ENCODE results near the gene RNPEPL1. TPM values are rescaled to one million over a fixed set of nuclear protein-coding genes. Genes with fewer than 3 reads are reported as not detected.
A peak's percentile ranks its signal among the peaks of the same experiment; 100 is the strongest.

Gene RNPEPL1
- total RNA-seq, 4 donors from 2014 or later: 57.3 to 135 (median 70.2) TPM

DNA sequence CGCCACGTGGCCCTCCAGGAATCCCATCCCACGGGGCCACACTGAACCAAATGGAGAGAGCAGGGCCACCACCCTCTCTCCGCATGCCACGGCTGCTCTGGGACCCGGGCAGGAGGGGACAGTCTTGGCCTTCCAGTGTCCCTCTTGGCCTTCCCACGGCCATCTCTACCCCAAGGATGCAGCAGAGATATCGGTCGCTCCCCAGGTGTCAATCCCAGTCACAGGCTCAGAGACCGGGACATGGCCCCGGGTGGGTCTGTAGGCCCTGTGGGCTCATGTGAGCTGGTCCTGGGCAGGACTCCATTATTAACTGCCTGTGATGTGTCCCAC, 33.5 kb downstream of the RNPEPL1 start:
- H3K4me3 ChIP-seq: no peak overlapping the region
- peaks cover 2 to 12% (median 8%) of the 10 kb centered on the region in 4 donors for H3K4me1 ChIP-seq
- no peaks in the 10 kb centered on the region for H3K9me3 ChIP-seq
- intact Hi-C loops (cut with DNase I): no loop called here
- H3K36me3 ChIP-seq: peaks cover 16 to 47% (median 37%) of the 10 kb centered on the region in 4 donors
- H3K27me3 ChIP-seq: no peaks in the 10 kb centered on the region
- H3K27ac ChIP-seq (replicated peaks in 1 of 4): no peak overlapping the region
- 91% methylated on average over 6 of the region's 11 CpGs for WGBS
- TF ChIP-seq POLR2AphosphoS5 (IDR thresholded peaks at IDR 0.05): no peak
- TF ChIP-seq POLR2A (IDR thresholded peaks at IDR 0.05; ENCODE audit: low read depth): no peak
- no peak for DNase-seq (ENCODE audit: extremely low spot score)

DNA sequence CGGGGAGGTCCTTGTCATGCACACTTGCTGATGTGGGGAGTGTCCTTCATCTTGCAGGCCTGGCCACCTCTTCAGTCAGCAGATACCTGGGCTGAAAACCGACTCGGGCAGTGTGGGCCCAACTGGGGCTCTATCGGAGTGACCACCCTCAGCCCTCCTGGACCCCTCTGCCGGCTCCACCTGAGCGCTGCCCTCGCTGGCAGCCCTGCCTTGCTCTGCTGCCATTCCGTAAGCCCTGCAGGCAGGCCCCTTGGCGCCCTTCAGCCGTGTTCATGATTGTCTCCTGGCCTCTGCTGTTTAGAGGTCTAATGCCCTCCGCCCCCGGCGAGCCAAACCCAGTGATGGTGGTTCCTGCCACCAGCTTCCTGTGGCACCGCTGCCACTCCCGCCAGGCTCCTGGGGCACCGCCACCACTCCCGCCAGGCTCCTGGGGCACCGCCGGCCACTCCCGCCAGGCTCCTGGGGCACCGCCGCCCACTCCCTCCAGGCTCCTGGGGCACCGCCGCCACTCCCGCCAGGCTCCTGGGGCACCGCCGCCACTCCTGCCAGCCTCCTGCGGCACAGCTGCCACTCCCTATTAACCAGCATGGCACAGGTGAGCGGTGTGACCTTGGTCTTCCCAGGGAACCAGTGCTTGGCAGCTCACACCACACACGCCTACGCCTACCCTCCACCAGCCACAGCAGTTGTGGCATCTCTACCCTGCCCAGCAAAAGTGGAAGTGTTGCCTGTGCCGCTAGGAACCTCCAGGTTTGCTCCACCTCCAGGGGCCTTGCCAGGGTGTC, 34.2 kb downstream of the RNPEPL1 start:
- Histone ChIP-seq H3K27me3 (no peaks in the 10 kb centered on the region), H3K4me3 (no peak overlapping the region), H3K36me3 (peaks cover 16 to 40% (median 32%) of the 10 kb centered on the region in 4 donors), H3K27ac (replicated peaks in 1 of 4) (no peak overlapping the region), H3K9me3 (no peaks in the 10 kb centered on the region), H3K4me1 (peaks cover 0 to 8% (median 6%) of the 10 kb centered on the region in 4 donors)
- intact Hi-C loops (cut with DNase I): no loop called here
- TF ChIP-seq POLR2A (IDR thresholded peaks at IDR 0.05; ENCODE audit: low read depth) (no peak), POLR2AphosphoS5 (IDR thresholded peaks at IDR 0.05) (no peak), EP300 (IDR thresholded peaks at IDR 0.05) (no peak)
- WGBS: 91% methylated on average over 28 of the region's 32 CpGs
- no peak for DNase-seq (ENCODE audit: extremely low spot score)

DNA sequence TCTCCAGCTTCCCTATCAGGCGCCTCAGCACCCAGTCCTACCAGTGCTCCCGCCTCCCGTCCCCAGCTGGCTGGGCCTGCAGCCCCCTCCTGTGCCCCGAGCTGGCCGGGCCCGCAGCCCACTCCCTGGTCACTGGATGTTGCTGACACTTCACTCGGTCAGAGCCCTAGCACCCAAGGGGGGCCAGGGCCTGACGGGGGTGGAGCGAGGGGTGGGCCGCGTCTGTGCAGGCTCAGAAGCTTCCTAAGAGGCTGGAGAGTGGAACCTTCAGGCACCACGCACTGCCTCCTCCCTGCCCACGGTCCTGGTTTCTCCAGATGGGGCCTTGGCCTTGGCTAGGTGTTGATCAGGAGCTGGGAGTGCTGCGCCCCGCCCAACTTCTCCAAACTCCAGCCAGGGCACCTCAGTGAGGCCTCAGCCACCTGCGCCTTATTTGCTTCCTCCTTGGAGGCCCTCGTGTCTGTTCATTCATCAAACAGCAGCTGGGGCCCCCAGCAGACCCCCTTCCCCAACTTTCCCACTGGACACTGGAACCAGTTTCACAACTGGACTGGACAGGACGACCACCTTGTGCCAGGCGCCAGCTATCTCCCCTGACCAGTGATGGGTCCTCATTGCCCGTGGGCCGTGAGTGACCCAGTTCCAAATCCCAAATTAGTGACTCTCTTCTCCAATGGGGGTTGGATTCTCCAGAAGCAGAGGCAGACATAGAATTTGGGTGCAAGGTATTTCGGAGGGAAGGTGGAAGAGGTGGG, 35.0 kb downstream of the RNPEPL1 start:
- no peak for DNase-seq (ENCODE audit: extremely low spot score)
- intact Hi-C loops (cut with DNase I): no loop called here
- no peaks in the 10 kb centered on the region for H3K9me3 ChIP-seq
- WGBS: 89% methylated on average over 13 of the region's 22 CpGs
- no peak overlapping the region for H3K4me3 ChIP-seq
- no peak for TF ChIP-seq POLR2AphosphoS5 (IDR thresholded peaks at IDR 0.05)
- TF ChIP-seq EP300 (IDR thresholded peaks at IDR 0.05): no peak
- TF ChIP-seq, protein P1, sequence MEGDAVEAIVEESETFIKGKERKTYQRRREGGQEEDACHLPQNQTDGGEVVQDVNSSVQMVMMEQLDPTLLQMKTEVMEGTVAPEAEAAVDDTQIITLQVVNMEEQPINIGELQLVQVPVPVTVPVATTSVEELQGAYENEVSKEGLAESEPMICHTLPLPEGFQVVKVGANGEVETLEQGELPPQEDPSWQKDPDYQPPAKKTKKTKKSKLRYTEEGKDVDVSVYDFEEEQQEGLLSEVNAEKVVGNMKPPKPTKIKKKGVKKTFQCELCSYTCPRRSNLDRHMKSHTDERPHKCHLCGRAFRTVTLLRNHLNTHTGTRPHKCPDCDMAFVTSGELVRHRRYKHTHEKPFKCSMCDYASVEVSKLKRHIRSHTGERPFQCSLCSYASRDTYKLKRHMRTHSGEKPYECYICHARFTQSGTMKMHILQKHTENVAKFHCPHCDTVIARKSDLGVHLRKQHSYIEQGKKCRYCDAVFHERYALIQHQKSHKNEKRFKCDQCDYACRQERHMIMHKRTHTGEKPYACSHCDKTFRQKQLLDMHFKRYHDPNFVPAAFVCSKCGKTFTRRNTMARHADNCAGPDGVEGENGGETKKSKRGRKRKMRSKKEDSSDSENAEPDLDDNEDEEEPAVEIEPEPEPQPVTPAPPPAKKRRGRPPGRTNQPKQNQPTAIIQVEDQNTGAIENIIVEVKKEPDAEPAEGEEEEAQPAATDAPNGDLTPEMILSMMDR (IDR thresholded peaks at IDR 0.05): no peak
- TF ChIP-seq POLR2A (IDR thresholded peaks at IDR 0.05; ENCODE audit: low read depth): no peak
- no peak overlapping the region for H3K27ac ChIP-seq (replicated peaks in 1 of 4)
- H3K27me3 ChIP-seq: no peaks in the 10 kb centered on the region
- H3K4me1 ChIP-seq: peaks cover 0 to 8% (median 6%) of the 10 kb centered on the region in 4 donors
- peaks cover 8 to 32% (median 24%) of the 10 kb centered on the region in 4 donors for H3K36me3 ChIP-seq

DNA sequence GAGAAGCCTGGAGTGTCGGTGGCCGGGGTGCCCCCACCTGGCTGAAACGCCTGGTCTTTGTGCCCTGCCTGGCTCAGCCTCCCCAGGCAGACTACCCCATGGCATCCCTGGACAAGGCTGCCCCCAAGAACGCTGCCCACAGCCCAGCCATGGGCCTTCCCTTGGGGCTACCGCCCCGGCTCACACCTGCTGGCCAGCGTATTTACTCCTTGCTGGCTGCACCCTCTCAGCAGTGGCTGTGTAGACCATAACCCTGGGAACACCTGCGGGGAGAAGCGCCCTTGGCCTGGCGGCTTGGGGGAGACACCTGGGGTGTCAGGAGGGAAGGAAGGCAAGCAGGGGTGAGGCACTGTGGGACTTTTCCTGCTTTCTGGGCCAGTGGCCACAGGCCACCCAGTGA, 35.6 kb downstream of the RNPEPL1 start:
- peaks cover 0 to 8% (median 6%) of the 10 kb centered on the region in 4 donors for H3K4me1 ChIP-seq
- no peaks in the 10 kb centered on the region for H3K9me3 ChIP-seq
- H3K36me3 ChIP-seq: peaks cover 2 to 26% (median 18%) of the 10 kb centered on the region in 4 donors
- no peaks in the 10 kb centered on the region for H3K27me3 ChIP-seq
- no peak overlapping the region for H3K27ac ChIP-seq (replicated peaks in 1 of 4)
- no peak overlapping the region for H3K4me3 ChIP-seq
- intact Hi-C loops (cut with DNase I): no loop called here
- TF ChIP-seq, protein P1 (IDR thresholded peaks at IDR 0.05): no peak
- no peak for TF ChIP-seq POLR2A (IDR thresholded peaks at IDR 0.05; ENCODE audit: low read depth)
- no peak for TF ChIP-seq EP300 (IDR thresholded peaks at IDR 0.05)
- TF ChIP-seq POLR2AphosphoS5 (IDR thresholded peaks at IDR 0.05): no peak
- 83% methylated on average over 7 of the region's 10 CpGs for WGBS
- no peak for DNase-seq (ENCODE audit: extremely low spot score)

DNA sequence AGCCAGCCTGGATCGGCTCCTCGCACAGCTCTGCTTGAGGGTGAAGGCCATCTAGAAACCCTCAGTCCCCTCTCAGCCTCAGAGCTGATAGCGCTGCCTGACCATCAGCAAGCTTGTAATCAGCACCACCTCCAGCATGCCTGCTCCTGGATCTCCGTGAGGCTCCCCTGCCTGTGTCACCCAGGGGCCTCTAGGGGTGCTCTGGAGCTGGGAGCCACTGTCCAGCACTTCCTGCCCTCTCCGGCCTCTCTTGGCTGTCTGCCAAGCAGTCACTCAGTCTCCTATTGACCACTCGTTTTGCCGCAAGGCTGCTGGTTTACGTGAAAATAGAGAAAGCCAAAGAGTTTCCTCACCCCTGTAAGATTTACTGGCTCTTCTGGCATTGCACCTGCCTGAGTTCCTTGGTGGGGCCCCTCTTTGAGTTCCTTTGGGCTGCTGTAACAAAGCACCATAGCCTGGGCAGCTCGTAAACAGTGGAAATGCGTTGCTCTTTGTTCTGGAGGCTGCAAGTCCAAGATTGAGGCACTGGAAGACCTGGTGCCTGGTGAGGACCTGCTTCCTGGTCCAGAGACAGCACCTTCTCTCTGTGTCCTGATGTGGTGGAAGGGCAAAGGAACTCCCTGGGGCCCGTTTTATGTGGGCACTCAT, 36.1 kb downstream of the RNPEPL1 start:
- Histone ChIP-seq H3K27me3 (no peaks in the 10 kb centered on the region), H3K9me3 (no peaks in the 10 kb centered on the region), H3K4me1 (peaks cover 0 to 8% (median 6%) of the 10 kb centered on the region in 4 donors), H3K27ac (replicated peaks in 1 of 4) (no peak overlapping the region), H3K36me3 (peaks cover 0 to 21% (median 12%) of the 10 kb centered on the region in 4 donors), H3K4me3 (no peak overlapping the region)
- intact Hi-C loops (cut with DNase I): no loop called here
- no peak for DNase-seq (ENCODE audit: extremely low spot score)
- TF ChIP-seq EP300 (IDR thresholded peaks at IDR 0.05): no peak
- no peak for TF ChIP-seq POLR2AphosphoS5 (IDR thresholded peaks at IDR 0.05)
- no peak for TF ChIP-seq POLR2A (IDR thresholded peaks at IDR 0.05; ENCODE audit: low read depth)
- TF ChIP-seq, protein P1 (IDR thresholded peaks at IDR 0.05): peak; percentile 26 to 63 (median 40)
- WGBS: 43% methylated on average over 9 of the region's 11 CpGs
